ENCODE results near the gene ZNF746.

DNA sequence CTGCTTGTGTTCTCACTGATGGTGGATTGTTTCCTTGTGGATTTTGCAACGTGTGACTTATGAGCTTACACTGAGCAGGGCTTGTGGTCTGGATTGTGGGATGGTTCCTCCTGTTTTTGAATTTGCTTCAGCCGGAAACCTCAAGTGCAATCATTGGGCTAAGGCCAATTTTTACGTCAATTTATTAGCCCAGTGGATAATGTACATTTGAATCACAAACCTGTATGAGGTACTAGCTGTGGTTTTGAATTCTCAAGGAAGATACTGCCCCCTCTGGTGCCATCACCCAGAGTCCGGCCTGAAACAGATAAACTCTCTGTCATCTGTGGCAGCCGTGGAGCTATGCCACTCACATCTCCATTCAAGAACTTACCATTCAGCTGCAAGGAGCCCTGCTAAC, 29.4 kb downstream of the ZNF746 start:
- TF ChIP-seq TCF4 (CRISPR knock-in tag; IDR thresholded peaks at IDR 0.05; ENCODE audit: borderline replicate concordance) = no peak
- no peak for TF ChIP-seq ISL1 (CRISPR knock-in tag; IDR thresholded peaks at IDR 0.05)
- TF ChIP-seq, protein P1, sequence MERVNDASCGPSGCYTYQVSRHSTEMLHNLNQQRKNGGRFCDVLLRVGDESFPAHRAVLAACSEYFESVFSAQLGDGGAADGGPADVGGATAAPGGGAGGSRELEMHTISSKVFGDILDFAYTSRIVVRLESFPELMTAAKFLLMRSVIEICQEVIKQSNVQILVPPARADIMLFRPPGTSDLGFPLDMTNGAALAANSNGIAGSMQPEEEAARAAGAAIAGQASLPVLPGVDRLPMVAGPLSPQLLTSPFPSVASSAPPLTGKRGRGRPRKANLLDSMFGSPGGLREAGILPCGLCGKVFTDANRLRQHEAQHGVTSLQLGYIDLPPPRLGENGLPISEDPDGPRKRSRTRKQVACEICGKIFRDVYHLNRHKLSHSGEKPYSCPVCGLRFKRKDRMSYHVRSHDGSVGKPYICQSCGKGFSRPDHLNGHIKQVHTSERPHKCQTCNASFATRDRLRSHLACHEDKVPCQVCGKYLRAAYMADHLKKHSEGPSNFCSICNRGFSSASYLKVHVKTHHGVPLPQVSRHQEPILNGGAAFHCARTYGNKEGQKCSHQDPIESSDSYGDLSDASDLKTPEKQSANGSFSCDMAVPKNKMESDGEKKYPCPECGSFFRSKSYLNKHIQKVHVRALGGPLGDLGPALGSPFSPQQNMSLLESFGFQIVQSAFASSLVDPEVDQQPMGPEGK (CRISPR knock-in tag; IDR thresholded peaks at IDR 0.05; ENCODE audit: borderline replicate concordance) = no peak
- TF ChIP-seq ZFP30 (CRISPR knock-in tag; IDR thresholded peaks at IDR 0.05) = no peak
- TF ChIP-seq BACH2 (CRISPR knock-in tag; IDR thresholded peaks at IDR 0.05; ENCODE audit: borderline replicate concordance) = no peak

All from SK-N-SH treated with all-trans-retinoic acid at 6 μM for 48 hours (cell line).